ENCODE data around the gene HIGD1C.

GRCh38 chr12:50936821-50937530, 15.4 kb upstream of the HIGD1C start:
- TF ChIP-seq CTCF (IDR thresholded peaks at IDR 0.05; ENCODE audit: insufficient read depth, low read length, poor library complexity, severe bottlenecking) (no peak), EZH2phosphoT487 (conservative IDR thresholded peaks at IDR 0.05; ENCODE audit: low read length) (no peak)

Measured in SU-DHL-6 (cell line).